ENCODE results near the gene PACS2.

The PACS2 gene

DNA sequence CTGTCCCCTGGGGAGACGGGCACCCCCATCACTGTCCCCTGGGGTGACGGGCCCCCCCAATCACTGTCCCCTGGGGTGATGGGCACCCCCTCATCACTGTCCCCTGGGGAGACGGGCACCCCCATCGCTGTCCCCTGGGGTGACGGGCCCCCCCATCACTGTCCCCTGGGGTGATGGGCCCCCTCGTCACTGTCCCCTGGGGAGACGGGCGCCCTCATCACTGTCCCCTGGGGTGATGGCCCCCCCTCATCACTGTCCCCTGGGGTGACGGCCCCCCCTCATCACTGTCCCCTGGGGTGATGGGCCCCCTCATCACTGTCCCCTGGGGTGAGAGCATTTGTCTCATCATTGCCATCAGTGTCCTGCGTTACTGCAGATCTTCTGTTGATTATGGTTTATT, 38.6 kb downstream of the PACS2 start:
- DNase-seq (ENCODE audit: low read depth) = no peak
- TF ChIP-seq, protein P1, sequence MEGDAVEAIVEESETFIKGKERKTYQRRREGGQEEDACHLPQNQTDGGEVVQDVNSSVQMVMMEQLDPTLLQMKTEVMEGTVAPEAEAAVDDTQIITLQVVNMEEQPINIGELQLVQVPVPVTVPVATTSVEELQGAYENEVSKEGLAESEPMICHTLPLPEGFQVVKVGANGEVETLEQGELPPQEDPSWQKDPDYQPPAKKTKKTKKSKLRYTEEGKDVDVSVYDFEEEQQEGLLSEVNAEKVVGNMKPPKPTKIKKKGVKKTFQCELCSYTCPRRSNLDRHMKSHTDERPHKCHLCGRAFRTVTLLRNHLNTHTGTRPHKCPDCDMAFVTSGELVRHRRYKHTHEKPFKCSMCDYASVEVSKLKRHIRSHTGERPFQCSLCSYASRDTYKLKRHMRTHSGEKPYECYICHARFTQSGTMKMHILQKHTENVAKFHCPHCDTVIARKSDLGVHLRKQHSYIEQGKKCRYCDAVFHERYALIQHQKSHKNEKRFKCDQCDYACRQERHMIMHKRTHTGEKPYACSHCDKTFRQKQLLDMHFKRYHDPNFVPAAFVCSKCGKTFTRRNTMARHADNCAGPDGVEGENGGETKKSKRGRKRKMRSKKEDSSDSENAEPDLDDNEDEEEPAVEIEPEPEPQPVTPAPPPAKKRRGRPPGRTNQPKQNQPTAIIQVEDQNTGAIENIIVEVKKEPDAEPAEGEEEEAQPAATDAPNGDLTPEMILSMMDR (IDR thresholded peaks at IDR 0.05; ENCODE audit: insufficient read depth, low read depth, low read length, missing control alignments) = no peak
- no peak overlapping the region for H3K4me3 ChIP-seq (ENCODE audit: low read length)

DNA sequence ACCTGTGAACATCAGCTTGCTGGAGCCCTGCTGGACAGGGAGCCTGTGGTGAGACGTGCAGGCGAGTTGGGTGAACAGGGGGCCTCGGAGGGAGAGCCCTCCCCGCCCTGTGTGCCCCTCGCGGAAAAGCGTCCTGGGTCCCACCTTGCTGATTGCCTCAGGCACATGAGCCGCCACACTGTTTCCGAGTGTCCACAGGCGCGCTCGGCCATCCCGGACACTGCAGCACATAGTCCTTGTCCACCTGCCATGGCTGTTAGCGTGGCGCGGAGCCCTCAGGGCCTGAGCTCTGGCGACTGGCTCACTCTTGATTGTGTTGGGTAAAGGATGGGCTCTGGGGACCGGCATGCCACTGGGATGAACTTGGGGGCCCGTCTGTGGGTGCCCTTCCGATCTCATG, 40.0 kb downstream of the PACS2 start:
- TF ChIP-seq, protein P1 (IDR thresholded peaks at IDR 0.05; ENCODE audit: insufficient read depth, low read depth, low read length, missing control alignments) = no peak
- H3K4me3 ChIP-seq (ENCODE audit: low read length) = no peak overlapping the region
- DNase-seq (ENCODE audit: low read depth) = no peak

DNA sequence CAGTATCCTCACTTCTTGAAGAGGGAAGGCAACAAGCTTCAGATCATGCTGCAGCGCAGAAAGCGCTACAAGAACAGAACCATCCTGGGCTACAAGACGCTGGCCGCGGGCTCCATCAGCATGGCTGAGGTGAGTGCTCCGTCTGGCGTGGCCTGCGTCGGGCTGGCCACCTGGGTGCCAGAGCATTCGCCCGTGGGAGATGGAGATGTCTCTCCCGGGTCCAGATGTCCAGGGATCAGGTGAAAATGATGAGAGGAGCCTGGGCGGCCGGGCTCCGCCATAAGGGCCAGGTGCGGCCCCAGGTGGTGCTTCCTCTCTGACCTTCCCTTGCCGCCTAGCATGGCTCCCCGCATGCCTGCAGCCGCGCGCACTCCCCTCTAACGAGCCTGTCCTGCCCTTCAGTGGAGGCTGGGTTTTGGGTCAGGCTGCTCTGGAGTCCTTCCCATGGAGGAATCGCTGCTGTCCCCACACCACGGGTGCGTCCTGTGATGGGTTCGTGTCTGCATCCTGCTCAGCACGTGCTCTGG, 40.6 kb downstream of the PACS2 start:
- DNase-seq (ENCODE audit: low read depth) = no peak
- H3K4me3 ChIP-seq (ENCODE audit: low read length) = no peak overlapping the region
- TF ChIP-seq, protein P1 (IDR thresholded peaks at IDR 0.05; ENCODE audit: insufficient read depth, low read depth, low read length, missing control alignments) = no peak

DNA sequence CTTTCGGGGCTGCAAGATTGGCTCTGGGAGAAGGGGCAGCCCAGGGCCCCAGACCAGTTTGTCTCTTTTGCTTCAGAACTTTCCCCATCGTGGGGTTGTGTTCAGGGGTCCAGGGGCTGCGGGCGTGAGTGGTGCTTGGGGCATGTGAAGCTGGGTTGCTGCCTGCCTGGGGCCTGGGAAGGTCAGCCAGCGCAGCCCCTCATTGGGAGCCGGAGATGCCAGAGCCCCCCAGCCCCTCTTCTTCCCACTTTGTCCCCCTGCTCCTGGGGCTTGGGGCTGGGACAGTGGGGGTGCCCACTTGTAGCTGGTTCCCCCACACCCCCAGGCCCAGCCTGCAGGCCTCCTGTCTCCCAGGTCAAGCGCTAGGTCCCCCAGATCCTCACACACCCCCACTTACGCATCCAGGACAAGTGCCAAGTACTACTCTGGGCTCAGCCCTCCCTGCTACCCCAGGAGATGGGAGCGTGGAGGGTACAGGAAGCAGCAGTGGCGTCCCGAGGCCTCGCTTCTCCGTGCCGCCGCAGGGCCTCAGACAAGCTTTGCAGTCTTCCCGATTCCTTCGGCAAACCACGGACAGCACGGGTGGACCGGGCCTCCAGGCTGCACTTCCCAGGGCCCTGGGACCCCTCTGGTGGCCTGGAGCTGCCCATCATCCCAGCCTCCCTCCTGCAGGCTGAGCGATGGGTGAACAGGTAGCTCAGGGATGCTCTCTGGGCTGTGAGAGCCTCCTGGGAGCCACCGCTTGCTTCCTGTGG, 41.5 kb downstream of the PACS2 start:
- TF ChIP-seq, protein P1 (IDR thresholded peaks at IDR 0.05; ENCODE audit: insufficient read depth, low read depth, low read length, missing control alignments) = no peak
- no peak overlapping the region for H3K4me3 ChIP-seq (ENCODE audit: low read length)
- no peak for DNase-seq (ENCODE audit: low read depth)

DNA sequence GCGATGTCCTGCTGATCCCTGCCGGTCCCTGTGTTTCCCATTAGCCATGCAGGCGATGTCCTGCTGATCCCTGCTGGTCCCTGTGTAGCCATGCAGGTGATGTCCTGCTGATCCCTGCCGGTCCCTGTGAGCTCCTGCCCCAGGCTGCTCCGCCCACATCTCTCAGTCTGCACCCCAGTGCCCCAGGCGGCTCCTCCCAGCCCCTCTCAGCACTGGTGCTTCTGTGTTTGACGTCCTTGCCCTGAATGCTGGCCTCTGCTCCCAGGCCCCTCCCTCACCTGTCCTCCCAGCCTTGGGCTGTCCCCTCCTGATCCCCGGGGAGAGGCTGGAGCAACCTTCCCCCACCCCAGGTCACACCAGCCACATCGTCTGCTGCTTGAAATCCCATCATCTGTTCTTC, 42.4 kb downstream of the PACS2 start:
- DNase-seq (ENCODE audit: low read depth) = no peak
- TF ChIP-seq, protein P1 (IDR thresholded peaks at IDR 0.05; ENCODE audit: insufficient read depth, low read depth, low read length, missing control alignments) = no peak
- H3K4me3 ChIP-seq (ENCODE audit: low read length) = no peak overlapping the region

DNA sequence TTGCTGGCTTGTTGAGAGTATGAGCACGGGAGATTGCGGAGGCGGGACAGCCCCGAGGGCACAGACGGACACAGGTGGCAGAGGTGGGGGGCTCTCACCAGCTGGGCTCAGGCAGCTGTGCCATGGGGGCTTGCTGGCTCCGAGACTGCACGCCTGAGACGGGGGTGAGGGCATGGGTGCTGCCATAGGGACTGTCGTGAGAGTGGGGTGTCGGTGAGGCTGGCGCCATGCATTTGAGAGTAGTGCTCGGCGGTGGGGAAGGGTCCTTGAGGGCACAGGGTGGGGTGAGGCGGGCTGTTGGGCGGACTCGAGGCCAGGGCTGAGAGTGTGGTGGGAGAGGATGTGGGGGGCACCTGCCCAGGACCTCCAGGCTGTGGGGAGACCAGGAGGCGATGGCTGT, 43.1 kb downstream of the PACS2 start:
- DNase-seq (ENCODE audit: low read depth) = no peak
- TF ChIP-seq, protein P1 (IDR thresholded peaks at IDR 0.05; ENCODE audit: insufficient read depth, low read depth, low read length, missing control alignments) = no peak
- H3K4me3 ChIP-seq (ENCODE audit: low read length) = no peak overlapping the region

Data from epithelial cell of esophagus (primary cell).